H1 (cell line): Measurements from ENCODE around the gene GIPC1. TPM values are rescaled to one million over a fixed set of nuclear protein-coding genes. Genes with fewer than 3 reads are reported as not detected.
A peak's percentile ranks its signal among the peaks of the same experiment; 100 is the strongest.

ENCODE experiments used
- CTCF ChIA-PET: fragments of 300-600 bp; sonication (Branson Sonifier 250); formaldehyde crosslinking; loops from one replicate; lab custom pipeline; 2021; ENCODE audit not compliant: partially characterized antibody; lab: Charles Lee
- POLR2A ChIA-PET: fragments of 300-600 bp; sonication (Branson Sonifier 250); formaldehyde crosslinking; loops from one replicate; lab custom pipeline; 2021; ENCODE audit warnings: inconsistent platforms; ENCODE audit not compliant: partially characterized antibody; lab: Charles Lee
- DNase-seq, 2 experiments: peaks; one replicate each; pipeline versions ENCODE4 v3.0.0 to v3.0.0-alpha.2; 2010 to 2022; ENCODE audit warnings: low spot score in 2 of 2, low read depth in 1 of 2, mixed read lengths in 1 of 2
- FAIRE-seq: peaks from 2 replicates; lab custom pipeline; 2011; peaks lifted over from hg19 to GRCh38; lab: Jason Lieb, UNC
- H2AFZ ChIP-seq: 2 replicates; pipeline ENCODE4 v1.8.1; 2012; ENCODE audit warnings: low read length, inconsistent platforms
- H2AK5ac ChIP-seq: 2 replicates; pipeline ENCODE4 v1.6.1; 2013; ENCODE audit warnings: low read depth, low read length
- H2BK120ac ChIP-seq: replicated peaks from 2 replicates; pipeline ENCODE3; 2013; ENCODE audit warnings: low read depth, low read length, inconsistent platforms
- H2BK12ac ChIP-seq: 2 replicates; pipeline ENCODE4 v1.6.1; 2013; ENCODE audit warnings: low read depth, low read length
- H2BK15ac ChIP-seq: 2 replicates; pipeline ENCODE4 v1.6.1; 2013; ENCODE audit warnings: low read length
- H2BK20ac ChIP-seq: 2 replicates; pipeline ENCODE4 v1.6.1; 2013; ENCODE audit warnings: low read length
- H2BK5ac ChIP-seq: 2 replicates; pipeline ENCODE4 v1.6.1; 2013; ENCODE audit warnings: low read depth, low read length
- H3K14ac ChIP-seq: 2 replicates; pipeline ENCODE4 v1.6.1; 2013; ENCODE audit warnings: inconsistent platforms; ENCODE audit not compliant: insufficient read length
- H3K18ac ChIP-seq: 2 replicates; pipeline ENCODE4 v1.6.1; 2013; ENCODE audit warnings: low read length; ENCODE audit errors: extremely low read depth
- H3K23ac ChIP-seq: 2 replicates; pipeline ENCODE4 v1.6.1; 2013; ENCODE audit warnings: inconsistent platforms; ENCODE audit not compliant: insufficient read length
- H3K23me2 ChIP-seq: 2 replicates; pipeline ENCODE4 v1.6.1; 2013; ENCODE audit warnings: low read depth, low read length
- H3K27ac ChIP-seq: 2 replicates; pipeline ENCODE4 v1.6.1; 2011; ENCODE audit warnings: low read depth, low read length, inconsistent platforms
- H3K27me3 ChIP-seq, 4 experiments: replicated peaks in 1 of 4; 1 replicate in 1 of 4; 2 replicates in 3 of 4; pipeline versions ENCODE4 v1.6.1 to v1.8.1; 2011 to 2013; ENCODE audit warnings: low read length in 3 of 4, mild to moderate bottlenecking in 3 of 4, inconsistent platforms in 2 of 4, mixed read lengths in 2 of 4, moderate library complexity in 1 of 4; ENCODE audit not compliant: control insufficient read depth in 3 of 4, insufficient read depth in 3 of 4; ENCODE audit errors: extremely low read depth in 1 of 4
- H3K36me3 ChIP-seq, 4 experiments: 2 replicates each; pipeline versions ENCODE4 v1.6.1 to v1.8.1; 2011 to 2013; ENCODE audit warnings: mild to moderate bottlenecking in 4 of 4, low read length in 3 of 4, moderate library complexity in 2 of 4, control low read depth in 1 of 4, inconsistent platforms in 1 of 4; ENCODE audit not compliant: insufficient read depth in 4 of 4, control insufficient read depth in 2 of 4
- H3K4ac ChIP-seq: replicated peaks from 2 replicates; pipeline ENCODE3; 2013; ENCODE audit warnings: low read length, low read depth, mixed read lengths, inconsistent platforms; ENCODE audit not compliant: insufficient read length
- H3K4me1 ChIP-seq, 4 experiments: replicated peaks in 1 of 4; 1 replicate in 1 of 4; 2 replicates in 3 of 4; pipeline versions ENCODE4 v1.6.1 to v1.8.1; 2011 to 2013; ENCODE audit warnings: low read length in 3 of 4, inconsistent platforms in 2 of 4, mixed read lengths in 1 of 4; ENCODE audit not compliant: insufficient read depth in 4 of 4, control insufficient read depth in 3 of 4
- H3K4me2 ChIP-seq, 2 experiments: 2 replicates each; pipeline versions ENCODE4 v1.6.1 to v1.8.1; 2011 to 2013; ENCODE audit warnings: low read depth in 2 of 2, low read length in 2 of 2, control low read depth in 1 of 2, inconsistent platforms in 1 of 2, mild to moderate bottlenecking in 1 of 2; ENCODE audit not compliant: insufficient read depth in 1 of 2
- H3K4me3 ChIP-seq, 4 experiments: fragments of 200-600, 300-600 bp in 1 of 4; sonication (generic), shearing (Covaris generic), sonication (Bioruptor Twin) in 1 of 4; 2 replicates each; pipeline versions ENCODE4 v1.5.1 to v1.8.1; 2011 to 2016; ENCODE audit warnings: low read length in 4 of 4, low read depth in 3 of 4, control low read depth in 2 of 4, inconsistent platforms in 2 of 4, mild to moderate bottlenecking in 2 of 4, mixed read lengths in 1 of 4, moderate library complexity in 1 of 4; ENCODE audit not compliant: insufficient read depth in 2 of 4; ENCODE audit errors: extremely low read depth in 1 of 4
- H3K56ac ChIP-seq: replicated peaks from 2 replicates; pipeline ENCODE3; 2013; ENCODE audit warnings: low read depth, mild to moderate bottlenecking, mixed read lengths, low read length, inconsistent platforms; ENCODE audit not compliant: insufficient read length
- H3K79me1 ChIP-seq: 2 replicates; pipeline ENCODE4 v1.6.1; 2013; ENCODE audit warnings: low read depth, low read length, control low read depth
- H3K79me2 ChIP-seq, 2 experiments: 2 replicates each; pipeline versions ENCODE4 v1.6.1 to v1.8.1; 2012 to 2013; ENCODE audit warnings: low read length in 2 of 2, mild to moderate bottlenecking in 2 of 2, inconsistent platforms in 1 of 2; ENCODE audit not compliant: insufficient read depth in 2 of 2, control insufficient read depth in 1 of 2
- H3K9ac ChIP-seq, 4 experiments: replicated peaks in 1 of 4; 1 replicate in 1 of 4; 2 replicates in 3 of 4; pipeline versions ENCODE4 v1.6.1 to v1.8.1; 2011 to 2013; ENCODE audit warnings: low read depth in 3 of 4, low read length in 3 of 4, control low read depth in 2 of 4, mild to moderate bottlenecking in 2 of 4, moderate library complexity in 2 of 4, inconsistent platforms in 1 of 4; ENCODE audit errors: extremely low read depth in 1 of 4
- H3K9me3 ChIP-seq, 2 experiments: 2 replicates each; pipeline versions ENCODE4 v1.6.1 to v1.8.1; 2012 to 2013; ENCODE audit warnings: mild to moderate bottlenecking in 2 of 2, moderate library complexity in 2 of 2, control low read depth in 1 of 2, inconsistent platforms in 1 of 2, low read depth in 1 of 2, low read length in 1 of 2, mixed read lengths in 1 of 2; ENCODE audit not compliant: insufficient read depth in 2 of 2
- H4K20me1 ChIP-seq, 2 experiments: replicated peaks in 1 of 2; 2 replicates each; pipeline versions ENCODE3 to v1.8.1; 2011 to 2013; ENCODE audit warnings: inconsistent platforms in 2 of 2, low read length in 2 of 2, mild to moderate bottlenecking in 1 of 2; ENCODE audit not compliant: insufficient read depth in 2 of 2, control insufficient read depth in 1 of 2
- H4K5ac ChIP-seq: 2 replicates; pipeline ENCODE4 v1.6.1; 2013; ENCODE audit warnings: low read length, low read depth, mixed read lengths, inconsistent platforms; ENCODE audit not compliant: insufficient read length
- H4K8ac ChIP-seq: 2 replicates; pipeline ENCODE4 v1.8.0; 2013; ENCODE audit warnings: mild to moderate bottlenecking, moderate library complexity, low read length, inconsistent platforms; ENCODE audit not compliant: insufficient read depth; ENCODE audit errors: extremely low read depth
- H4K91ac ChIP-seq: replicated peaks from 2 replicates; pipeline ENCODE3; 2013; ENCODE audit warnings: low read length, mixed read lengths, inconsistent platforms; ENCODE audit not compliant: insufficient read length
- EP300 ChIP-seq, 2 experiments: IDR thresholded peaks; 1 replicate in 1 of 2; 2 replicates in 1 of 2; pipeline ENCODE4 v1.6.1; 2011 to 2012; ENCODE audit warnings: low read depth in 2 of 2, low read length in 2 of 2, mild to moderate bottlenecking in 2 of 2, borderline replicate concordance in 1 of 2, inconsistent platforms in 1 of 2, moderate library complexity in 1 of 2
- MAFK ChIP-seq: IDR thresholded peaks from 2 replicates; pipeline ENCODE4 v1.6.1; 2012; ENCODE audit warnings: low read depth, mild to moderate bottlenecking, improper control_type of control experiment, low read length
- NANOG ChIP-seq: IDR thresholded peaks from 2 replicates; pipeline ENCODE4 v1.6.1; 2011; ENCODE audit warnings: low read length, low read depth, mild to moderate bottlenecking, inconsistent platforms; ENCODE audit not compliant: insufficient read depth, poor library complexity, severe bottlenecking
- POLR2A ChIP-seq, 2 experiments: IDR thresholded peaks; 1 replicate in 1 of 2; 2 replicates in 1 of 2; pipeline ENCODE4 v1.6.1; 2011; ENCODE audit warnings: low read depth in 2 of 2, low read length in 2 of 2, mild to moderate bottlenecking in 2 of 2; ENCODE audit errors: control extremely low read depth in 1 of 2
- RAD21 ChIP-seq, 2 experiments: IDR thresholded peaks in 1 of 2; conservative IDR thresholded peaks in 1 of 2; 2 replicates each; pipeline ENCODE4 v1.6.1; 2011; ENCODE audit warnings: low read depth in 2 of 2, low read length in 2 of 2, improper control_type of control experiment in 1 of 2, inconsistent platforms in 1 of 2, mild to moderate bottlenecking in 1 of 2, moderate library complexity in 1 of 2
- SP4 ChIP-seq: IDR thresholded peaks from 2 replicates; pipeline ENCODE4 v1.6.1; 2012; ENCODE audit warnings: low read length, inconsistent platforms
- TBP ChIP-seq: IDR thresholded peaks from 2 replicates; pipeline ENCODE4 v1.6.1; 2011; ENCODE audit warnings: low read depth, low read length, improper control_type of control experiment
- TCF12 ChIP-seq: IDR thresholded peaks from 2 replicates; pipeline ENCODE4 v1.6.1; 2011; ENCODE audit warnings: low read depth, mild to moderate bottlenecking, low read length
- TEAD4 ChIP-seq: IDR thresholded peaks from 2 replicates; pipeline ENCODE4 v1.6.1; 2012; ENCODE audit warnings: low read depth, low read length, inconsistent platforms, mixed read lengths
- WGBS, 2 experiments: shearing (Covaris generic) in 1 of 2; methylation state at CpG; one replicate each; pipeline versions ENCODE4 v1.1.6 to v1.1.7; 2013 to 2015; ENCODE audit warnings: low lambda C conversion rate in 2 of 2, mixed read lengths in 2 of 2, inconsistent platforms in 1 of 2, low coverage in 1 of 2, missing lambda C conversion rate in 1 of 2; ENCODE audit not compliant: insufficient replicate concordance in 2 of 2, insufficient coverage in 1 of 2, insufficient read length in 1 of 2; ENCODE audit errors: extremely low coverage in 1 of 2, missing lambda C conversion rate in 1 of 2; 5-methylcytosine and 5-hydroxymethylcytosine counted together
- polyA plus RNA-seq, 7 experiments: library from polyadenylated mRNA; depleted of rRNA in 3 of 7; stranded (reverse) in 5 of 7; unstranded in 2 of 7; fragments of >200 nt in 5 of 7; fragments of 200-250 nt in 2 of 7; gene quantifications; 1 replicate in 5 of 7; 2 replicates in 1 of 7; 4 replicates in 1 of 7; pipeline versions ENCODE4 v1.2.1 to v1.2.3, GENCODE V29; 2011 to 2013; ENCODE audit warnings: missing spikeins in 2 of 7, mixed read lengths in 2 of 7
- total RNA-seq: library from RNA; stranded (reverse); fragmentation: NEBNext Ultra II Directional; extraction: Animal tissue kit (Norgen Biotek cat#: 25700); gene quantifications from 2 replicates; pipeline ENCODE4 v1.2.1, GENCODE V29; 2021
- TF ChIP-seq, protein P1 (sequence below): IDR thresholded peaks from 2 replicates; pipeline ENCODE4 v1.6.1; 2012; ENCODE audit warnings: low read length, inconsistent platforms

Gene GIPC1
- total and polyA plus RNA-seq, 2 of the 8 experiments (the other 6 are each of a cell fraction or from before 2014, with no cell fraction given): 65.6 to 72.0 TPM

DNA sequence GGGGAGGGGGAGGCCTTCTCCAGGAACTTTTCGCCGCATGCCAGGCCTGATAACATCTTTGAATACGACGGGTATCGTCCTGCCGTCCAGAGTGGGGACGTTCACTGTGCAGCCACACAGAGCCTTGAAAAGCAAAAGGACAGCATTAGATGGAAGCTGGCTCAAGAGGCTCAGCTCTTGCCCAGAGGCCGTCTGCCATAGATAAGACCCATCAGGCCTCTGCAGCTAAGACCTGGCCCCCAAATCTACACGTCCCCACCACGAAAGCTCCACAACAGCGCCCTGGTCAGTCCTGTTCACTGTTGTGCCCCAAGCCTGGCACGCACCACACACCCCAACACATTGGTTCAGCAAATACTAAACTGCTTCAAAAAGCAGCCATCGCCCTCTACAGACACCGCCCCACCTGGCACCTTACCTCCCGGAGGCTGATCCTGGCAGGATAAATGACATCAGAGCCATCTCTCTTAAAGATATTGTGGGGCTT, 20.2 kb upstream of the GIPC1 start:
- no peak overlapping the region for H2BK20ac ChIP-seq
- no peak overlapping the region for H2BK120ac ChIP-seq
- FAIRE-seq: no peak
- H3K4me3 ChIP-seq: peak overlapping the region in 3 of 4 experiments; percentile 11 to 84 (median 76); a peak in 5 of 8 replicates
- H3K56ac ChIP-seq: no peak overlapping the region
- peaks cover 14% of the 10 kb centered on the region for H3K79me1 ChIP-seq
- peaks cover 3% of the 10 kb centered on the region; the same call in 1 of the 2 replicates for H3K23me2 ChIP-seq
- H3K9ac ChIP-seq: no peak overlapping the region
- H4K8ac ChIP-seq: no peak overlapping the region; the same call in 1 of the 2 replicates
- peak overlapping the region; percentile 78 to 96; a peak in 3 of 4 replicates for H3K4me2 ChIP-seq
- H3K4ac ChIP-seq: no peak overlapping the region
- peaks cover 0 to 8% (median 4%) of the 10 kb centered on the region in 4 experiments; a peak in 3 of 7 replicates for H3K4me1 ChIP-seq
- no peak overlapping the region for H3K23ac ChIP-seq
- ChIA-PET CTCF (interaction anchor here (1.4 to 1.8 kb wide), 4 partner anchors 9 to 41 kb away, joined by 3 to 5 read pairs (median 4); no protein-coding TSS in a partner anchor), POLR2A (interaction anchor here (3.1 to 3.7 kb wide), 4 partner anchors 11 to 43 kb away, joined by 13 to 30 read pairs (median 17); partner anchors contain the start of gene GIPC1)
- H3K14ac ChIP-seq: no peak overlapping the region
- H3K18ac ChIP-seq: no peak overlapping the region
- no peaks in the 10 kb centered on the region for H3K9me3 ChIP-seq
- 85% methylated on average over 15 of the region's 15 CpGs; no CpG with 5 or more reads in 1 of the 2 experiments for WGBS, 2 experiments
- H2AFZ ChIP-seq: no peak overlapping the region
- no peak overlapping the region for H2BK12ac ChIP-seq
- H4K5ac ChIP-seq: no peak overlapping the region
- H2BK5ac ChIP-seq: peak overlapping the region; percentile 66; the same call in 1 of the 2 replicates
- H3K27me3 ChIP-seq: no peaks in the 10 kb centered on the region
- H3K27ac ChIP-seq: no peak overlapping the region
- peaks cover 7 to 24% of the 10 kb centered on the region in 2 experiments; a peak in 3 of 4 replicates for H3K79me2 ChIP-seq
- no peak overlapping the region for H2AK5ac ChIP-seq
- H2BK15ac ChIP-seq: no peak overlapping the region
- peaks cover 7 to 24% of the 10 kb centered on the region in 2 experiments for H4K20me1 ChIP-seq
- H3K36me3 ChIP-seq: peaks cover 10 to 28% (median 17%) of the 10 kb centered on the region in 4 experiments
- no peak for DNase-seq
- no peak overlapping the region for H4K91ac ChIP-seq
- 0 out of 4 replicates have a peak, but pooled peaks of 1 of the 2 experiments have one; percentile 13 for TF ChIP-seq RAD21 (IDR thresholded peaks at IDR 0.05 in 1 of 2, conservative IDR thresholded peaks at IDR 0.05 in 1 of 2; ENCODE audit: low read depth in 2 of 2, low read length in 2 of 2)
- TF ChIP-seq NANOG: no peak
- TF ChIP-seq TEAD4: no peak
- TF ChIP-seq EP300 (IDR thresholded peaks at IDR 0.05; ENCODE audit: borderline replicate concordance in 1 of 2, low read depth in 2 of 2, low read length in 2 of 2): no peak
- TF ChIP-seq TCF12: no peak
- TF ChIP-seq, protein P1, sequence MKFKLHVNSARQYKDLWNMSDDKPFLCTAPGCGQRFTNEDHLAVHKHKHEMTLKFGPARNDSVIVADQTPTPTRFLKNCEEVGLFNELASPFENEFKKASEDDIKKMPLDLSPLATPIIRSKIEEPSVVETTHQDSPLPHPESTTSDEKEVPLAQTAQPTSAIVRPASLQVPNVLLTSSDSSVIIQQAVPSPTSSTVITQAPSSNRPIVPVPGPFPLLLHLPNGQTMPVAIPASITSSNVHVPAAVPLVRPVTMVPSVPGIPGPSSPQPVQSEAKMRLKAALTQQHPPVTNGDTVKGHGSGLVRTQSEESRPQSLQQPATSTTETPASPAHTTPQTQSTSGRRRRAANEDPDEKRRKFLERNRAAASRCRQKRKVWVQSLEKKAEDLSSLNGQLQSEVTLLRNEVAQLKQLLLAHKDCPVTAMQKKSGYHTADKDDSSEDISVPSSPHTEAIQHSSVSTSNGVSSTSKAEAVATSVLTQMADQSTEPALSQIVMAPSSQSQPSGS: no peak
- TF ChIP-seq TBP: no peak
- TF ChIP-seq POLR2A (IDR thresholded peaks at IDR 0.05; ENCODE audit: control extremely low read depth in 1 of 2, low read depth in 2 of 2, low read length in 2 of 2): no peak
- TF ChIP-seq SP4: no peak
- no peak for TF ChIP-seq MAFK
